Measurements from ENCODE around the gene BARD1. TPM values are rescaled to one million over a fixed set of nuclear protein-coding genes. Genes with fewer than 3 reads are reported as not detected.
"Not testable (repeated sequence)": the region's sequence is repeated elsewhere in the genome, so short reads cannot be mapped to it uniquely, and the experiment has no call there.

Gene BARD1
- total and polyA plus RNA-seq, 2 of the 13 experiments (the other 11 are each of a cell fraction or from before 2014, with no cell fraction given) = 5.3 to 30.4 TPM

GRCh38 chr2:214796911-214797310 is 12.6 kb downstream of the BARD1 start:
- Histone ChIP-seq H3K36me3 (replicated peaks in 1 of 2; ENCODE audit: control insufficient read depth in 1 of 2, insufficient read depth in 2 of 2, low read length in 2 of 2) (peaks cover 4 to 20% of the 10 kb centered on the region in 2 experiments; a peak in 3 of 5 replicates), H3K79me2 (ENCODE audit: insufficient read depth, low read length) (peaks cover 32% of the 10 kb centered on the region), H3K9me3 (ENCODE audit: low read length) (no peaks in the 10 kb centered on the region), H2AFZ (ENCODE audit: low read length) (no peak overlapping the region), H4K20me1 (ENCODE audit: insufficient read depth, low read length) (no peaks in the 10 kb centered on the region), H3K4me3 (replicated peaks in 1 of 3; ENCODE audit: insufficient read depth in 1 of 3, low read depth in 2 of 3, low read length in 3 of 3) (no peak overlapping the region), H3K27me3 (ENCODE audit: control insufficient read depth in 1 of 2, insufficient read depth in 2 of 2, low read length in 2 of 2) (no peaks in the 10 kb centered on the region), H3K4me2 (ENCODE audit: low read depth, low read length) (no peak overlapping the region), H3K27ac (ENCODE audit: extremely low read length, insufficient read depth, low read length) (no peak overlapping the region), H3K9ac (ENCODE audit: insufficient read depth, low read depth, low read length) (no peak overlapping the region), H3K4me1 (ENCODE audit: insufficient read depth, low read length) (peaks cover 10% of the 10 kb centered on the region)
- POLR2A ChIA-PET = no interaction called here
- FAIRE-seq = no peak
- DNase-seq (ENCODE audit: low spot score) = no peak
- TF ChIP-seq KLF16 (CRISPR knock-in tag; IDR thresholded peaks at IDR 0.05) = no peak
- TF ChIP-seq FLYWCH1 (CRISPR knock-in tag; IDR thresholded peaks at IDR 0.05) = no peak
- TF ChIP-seq ZNF354B (CRISPR knock-in tag; IDR thresholded peaks at IDR 0.05) = no peak
- no peak for TF ChIP-seq ZNF850 (CRISPR knock-in tag; conservative IDR thresholded peaks at IDR 0.05)
- no peak for TF ChIP-seq TCF7L2 (IDR thresholded peaks at IDR 0.05; ENCODE audit: low read depth, low read length)
- BruUV-seq (replicated peaks) = no TSS peak
- ATAC-seq = no peak
- WGBS (ENCODE audit: low lambda C conversion rate) = 97% methylated on average over 1 of the region's 1 CpG
- intact Hi-C loops (cut with micrococcal nuclease; ENCODE audit: unreplicated experiment) (no loop called here), in situ Hi-C loops (cut with HindIII; ENCODE audit: extremely low pct_ligation_motif_present, low pct_unique_long_range_greater_than_20kb) (no loop called here)
- CTCF ChIA-PET (ENCODE audit: low intra/inter-chr PET ratio, low total read pairs) = no interaction called here

DNA sequence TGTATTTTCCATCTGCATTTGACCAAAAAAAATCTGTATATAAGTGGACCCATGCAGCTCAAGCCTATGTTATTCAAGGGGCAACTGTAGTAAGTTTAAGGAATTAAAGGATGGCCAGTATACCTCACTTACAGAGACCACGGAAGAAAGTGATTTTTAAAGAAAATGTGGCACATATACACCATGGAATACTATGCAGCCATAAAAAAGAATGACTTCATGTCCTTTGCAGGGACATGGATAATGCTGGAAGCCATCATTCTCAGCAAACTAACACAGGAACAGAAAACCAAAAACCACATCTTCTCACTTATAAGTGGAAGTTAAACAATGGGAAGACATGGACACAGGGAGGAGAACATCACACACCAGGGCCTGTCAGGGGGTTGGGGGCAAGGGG is 26.3 kb downstream of the BARD1 start:
- H3K27me3 ChIP-seq (ENCODE audit: control insufficient read depth in 1 of 2, insufficient read depth in 2 of 2, low read length in 2 of 2); POLR2A ChIA-PET: not testable (repeated sequence)

More for the DNA sequence above, 26.3 kb downstream of the BARD1 start:
- H3K4me3 ChIP-seq (replicated peaks in 1 of 3; ENCODE audit: insufficient read depth in 1 of 3, low read depth in 2 of 3, low read length in 3 of 3); FAIRE-seq; DNase-seq (ENCODE audit: low spot score); intact Hi-C loops (cut with micrococcal nuclease; ENCODE audit: unreplicated experiment); H3K4me1 ChIP-seq (ENCODE audit: insufficient read depth, low read length); H2AFZ ChIP-seq (ENCODE audit: low read length); CTCF ChIA-PET (ENCODE audit: low intra/inter-chr PET ratio, low total read pairs); H3K4me2 ChIP-seq (ENCODE audit: low read depth, low read length); BruUV-seq (replicated peaks); H3K79me2 ChIP-seq (ENCODE audit: insufficient read depth, low read length); H3K9me3 ChIP-seq (ENCODE audit: low read length); ATAC-seq; in situ Hi-C loops (cut with HindIII; ENCODE audit: extremely low pct_ligation_motif_present, low pct_unique_long_range_greater_than_20kb); H3K9ac ChIP-seq (ENCODE audit: insufficient read depth, low read depth, low read length); H4K20me1 ChIP-seq (ENCODE audit: insufficient read depth, low read length); H3K27ac ChIP-seq (ENCODE audit: extremely low read length, insufficient read depth, low read length): not testable (repeated sequence)
- WGBS (ENCODE audit: low lambda C conversion rate) = 96% methylated on average over 1 of the region's 1 CpG
- peaks cover 10 to 31% of the 10 kb centered on the region in 2 experiments for H3K36me3 ChIP-seq (replicated peaks in 1 of 2; ENCODE audit: control insufficient read depth in 1 of 2, insufficient read depth in 2 of 2, low read length in 2 of 2)
